Gastroesophageal sphincter (tissue), 3 donors: ENCODE results near the gene ISG15.

ENCODE experiments used
- POLR2AphosphoS5 ChIP-seq: sonication (generic); formaldehyde crosslinking; IDR thresholded peaks from one replicate; pipeline ENCODE4 v1.6.1; 2017; ENCODE audit warnings: antibody characterized with exemption
- TF ChIP-seq, protein P1 (sequence below), 4 experiments: fragments of 200-600 bp in 2 of 4; fragments of 450-650 bp in 2 of 4; sonication (generic) in 1 of 4; IDR thresholded peaks; one replicate each; pipeline ENCODE4 v1.5.1; 2017 to 2019; ENCODE audit warnings: antibody characterized with exemption in 4 of 4, mild to moderate bottlenecking in 2 of 4, moderate library complexity in 2 of 4

DNA sequence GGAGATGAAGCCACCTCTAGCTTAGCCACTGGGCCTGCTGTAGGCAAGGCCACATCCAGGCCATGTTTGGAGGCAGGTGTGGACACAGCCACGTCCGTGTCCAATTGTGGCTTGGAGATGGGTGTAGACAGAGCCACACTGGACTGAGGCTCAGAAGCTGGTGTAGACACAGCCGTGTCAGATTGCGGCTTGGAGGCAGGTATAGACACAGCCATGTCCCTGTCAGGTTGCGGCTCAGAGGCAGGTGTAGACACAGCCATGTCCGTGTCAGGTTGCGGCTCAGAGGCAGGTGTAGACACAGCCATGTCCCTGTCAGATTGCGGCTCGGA lies 33.6 kb upstream of the ISG15 start:
- TF ChIP-seq, protein P1, sequence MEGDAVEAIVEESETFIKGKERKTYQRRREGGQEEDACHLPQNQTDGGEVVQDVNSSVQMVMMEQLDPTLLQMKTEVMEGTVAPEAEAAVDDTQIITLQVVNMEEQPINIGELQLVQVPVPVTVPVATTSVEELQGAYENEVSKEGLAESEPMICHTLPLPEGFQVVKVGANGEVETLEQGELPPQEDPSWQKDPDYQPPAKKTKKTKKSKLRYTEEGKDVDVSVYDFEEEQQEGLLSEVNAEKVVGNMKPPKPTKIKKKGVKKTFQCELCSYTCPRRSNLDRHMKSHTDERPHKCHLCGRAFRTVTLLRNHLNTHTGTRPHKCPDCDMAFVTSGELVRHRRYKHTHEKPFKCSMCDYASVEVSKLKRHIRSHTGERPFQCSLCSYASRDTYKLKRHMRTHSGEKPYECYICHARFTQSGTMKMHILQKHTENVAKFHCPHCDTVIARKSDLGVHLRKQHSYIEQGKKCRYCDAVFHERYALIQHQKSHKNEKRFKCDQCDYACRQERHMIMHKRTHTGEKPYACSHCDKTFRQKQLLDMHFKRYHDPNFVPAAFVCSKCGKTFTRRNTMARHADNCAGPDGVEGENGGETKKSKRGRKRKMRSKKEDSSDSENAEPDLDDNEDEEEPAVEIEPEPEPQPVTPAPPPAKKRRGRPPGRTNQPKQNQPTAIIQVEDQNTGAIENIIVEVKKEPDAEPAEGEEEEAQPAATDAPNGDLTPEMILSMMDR (IDR thresholded peaks at IDR 0.05): no peak
- no peak for TF ChIP-seq POLR2AphosphoS5
